Measurements from ENCODE around the gene CACFD1.

CACFD1 gene

GRCh38 chr9:133494636-133495326 is 35.0 kb downstream of the CACFD1 start:
- DNase-seq (ENCODE audit: low read depth) = no peak
- H3K4me3 ChIP-seq (ENCODE audit: low read length) = no peak overlapping the region
- no peak for TF ChIP-seq CTCF (IDR thresholded peaks at IDR 0.05; ENCODE audit: insufficient read depth, low read depth, low read length, missing control alignments)

- no peak for TF ChIP-seq CTCF (IDR thresholded peaks at IDR 0.05; ENCODE audit: insufficient read depth, low read depth, low read length, missing control alignments)
- H3K4me3 ChIP-seq (ENCODE audit: low read length) = no peak overlapping the region
- no peak for DNase-seq (ENCODE audit: low read depth)
Observed at GRCh38 chr9:133495327-133496293, 35.8 kb downstream of the CACFD1 start.

GRCh38 chr9:133496861-133497842 is 37.4 kb downstream of the CACFD1 start:
- no peak for TF ChIP-seq CTCF (IDR thresholded peaks at IDR 0.05; ENCODE audit: insufficient read depth, low read depth, low read length, missing control alignments)
- H3K4me3 ChIP-seq (ENCODE audit: low read length) = no peak overlapping the region
- DNase-seq (ENCODE audit: low read depth) = no peak

- no peak for TF ChIP-seq CTCF (IDR thresholded peaks at IDR 0.05; ENCODE audit: insufficient read depth, low read depth, low read length, missing control alignments)
- DNase-seq (ENCODE audit: low read depth) = no peak
- no peak overlapping the region for H3K4me3 ChIP-seq (ENCODE audit: low read length)
Observed at GRCh38 chr9:133499132-133499891, 39.5 kb downstream of the CACFD1 start.

- TF ChIP-seq CTCF (IDR thresholded peaks at IDR 0.05; ENCODE audit: insufficient read depth, low read depth, low read length, missing control alignments) = no peak
- no peak overlapping the region for H3K4me3 ChIP-seq (ENCODE audit: low read length)
- DNase-seq (ENCODE audit: low read depth) = no peak
Observed at GRCh38 chr9:133499892-133500270, 40.1 kb downstream of the CACFD1 start.

GRCh38 chr9:133502112-133502511 is 42.3 kb downstream of the CACFD1 start:
- no peak overlapping the region for H3K4me3 ChIP-seq (ENCODE audit: low read length)
- no peak for TF ChIP-seq CTCF (IDR thresholded peaks at IDR 0.05; ENCODE audit: insufficient read depth, low read depth, low read length, missing control alignments)
- DNase-seq (ENCODE audit: low read depth) = no peak
